Peyer's patch (tissue), 4 donors: ENCODE data around the gene CFAP61. TPM values are rescaled to one million over a fixed set of nuclear protein-coding genes. Genes with fewer than 3 reads are reported as not detected.
"Not testable (repeated sequence)": the region's sequence is repeated elsewhere in the genome, so short reads cannot be mapped to it uniquely, and the experiment has no call there.

Experiments used
- DNase-seq, 3 donors: peaks; one replicate each; pipeline ENCODE4 v3.0.0-alpha.2; 2017 to 2019
- H3K27ac ChIP-seq, 4 donors: fragments of 200-600 bp; sonication (generic); one replicate each; pipeline ENCODE4 v1.5.1; 2016 to 2019
- H3K27me3 ChIP-seq, 2 donors: fragments of 200-600 bp; sonication (generic); one replicate each; pipeline ENCODE4 v1.5.1; 2019
- H3K36me3 ChIP-seq, 3 donors: fragments of 200-600 bp; sonication (generic); one replicate each; pipeline ENCODE4 v1.5.1; 2016 to 2019
- H3K4me1 ChIP-seq, 4 donors: fragments of 200-600 bp; sonication (generic); one replicate each; pipeline ENCODE4 v1.5.1; 2016 to 2019
- H3K4me3 ChIP-seq, 4 donors: fragments of 200-600 bp; sonication (generic); 1 replicate in 3 of 4; 2 replicates in 1 of 4; pipeline ENCODE4 v1.5.1; 2016 to 2019; ENCODE audit warnings: mild to moderate bottlenecking in 1 of 4
- H3K9me3 ChIP-seq, 4 donors: fragments of 200-600 bp; sonication (generic); one replicate each; pipeline ENCODE4 v1.5.1; 2016 to 2019; ENCODE audit warnings: mild to moderate bottlenecking in 1 of 4
- CTCF ChIP-seq, 6 experiments: fragments of 450-650 bp in 4 of 6; fragments of 200-600 bp in 2 of 6; sonication (generic) in 1 of 6; IDR thresholded peaks; one replicate each; pipeline ENCODE4 v1.5.1; 2017 to 2019; ENCODE audit warnings: antibody characterized with exemption in 6 of 6, mild to moderate bottlenecking in 3 of 6, moderate library complexity in 1 of 6
- POLR2A ChIP-seq, 2 donors: fragments of 450-650 bp; IDR thresholded peaks; one replicate each; pipeline ENCODE4 v1.5.1; 2017; ENCODE audit warnings: antibody characterized with exemption in 2 of 2, mild to moderate bottlenecking in 2 of 2, moderate library complexity in 2 of 2
- total RNA-seq, 4 donors: library from RNA; depleted of rRNA; stranded (reverse); fragments of >200 nt; gene quantifications; one replicate each; pipeline ENCODE4 v1.1.0, GENCODE V29; 2016

CFAP61 gene
- total RNA-seq, 4 donors from 2014 or later = not detected

- TF ChIP-seq POLR2A (IDR thresholded peaks at IDR 0.05) = no peak
- TF ChIP-seq CTCF (IDR thresholded peaks at IDR 0.05) = no peak
- H3K4me3 ChIP-seq = no peak overlapping the region
- H3K27me3 ChIP-seq = no peaks in the 10 kb centered on the region
- no peak for DNase-seq
- no peaks in the 10 kb centered on the region for H3K9me3 ChIP-seq
- H3K4me1 ChIP-seq = no peaks in the 10 kb centered on the region
- H3K27ac ChIP-seq = no peak overlapping the region
- H3K36me3 ChIP-seq = no peaks in the 10 kb centered on the region
Observed at GRCh38 chr20:20103486-20103885, 51.2 kb downstream of the CFAP61 start.

DNA sequence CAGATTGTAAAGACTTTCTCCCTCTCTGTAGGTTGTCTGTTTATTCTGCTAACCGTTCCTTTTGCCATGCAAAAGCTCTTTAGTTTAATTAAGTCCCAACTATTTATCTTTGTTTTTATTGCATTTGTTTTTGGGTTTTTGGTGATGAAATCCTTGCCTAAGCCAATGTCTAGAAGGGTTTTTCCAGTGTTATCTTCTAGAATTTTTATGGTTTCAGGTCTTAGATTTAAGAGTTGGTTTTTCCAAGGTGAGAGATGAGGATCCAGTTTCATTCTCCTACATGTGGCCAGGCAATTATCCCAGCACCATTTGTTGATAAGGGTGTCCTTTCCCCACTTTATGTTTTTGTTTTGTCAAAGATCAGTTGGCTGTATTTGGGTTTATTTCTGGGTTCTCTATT is 70.9 kb downstream of the CFAP61 start:
- H3K4me3 ChIP-seq, H3K36me3 ChIP-seq, H3K9me3 ChIP-seq, H3K27ac ChIP-seq, H3K27me3 ChIP-seq, DNase-seq, H3K4me1 ChIP-seq: not testable (repeated sequence)

DNA sequence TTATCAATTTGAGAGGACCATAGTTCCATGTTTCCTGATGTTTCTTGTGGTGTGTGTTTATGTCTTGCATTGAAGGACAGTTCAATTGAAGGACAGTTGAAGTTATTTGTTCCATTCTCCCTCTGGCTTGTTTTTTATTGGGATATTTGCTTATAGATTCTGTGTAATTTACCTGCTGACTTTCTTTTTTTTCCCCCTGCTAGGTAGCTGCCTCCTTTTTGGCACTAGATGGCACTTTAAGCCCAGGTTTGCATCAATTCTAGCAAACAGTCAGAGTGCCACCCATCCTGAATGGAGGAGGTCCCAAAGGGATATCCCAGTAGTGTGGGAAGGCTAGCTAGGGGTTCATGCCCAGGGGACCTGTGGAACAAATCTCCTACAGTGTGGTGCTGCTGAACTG is 78.1 kb downstream of the CFAP61 start:
- Histone ChIP-seq H3K9me3 (peaks cover 0 to 7% (median 0%) of the 10 kb centered on the region in 4 donors), H3K27ac (no peak overlapping the region), H3K4me3 (no peak overlapping the region), H3K27me3 (no peaks in the 10 kb centered on the region), H3K4me1 (no peaks in the 10 kb centered on the region), H3K36me3 (no peaks in the 10 kb centered on the region)
- no peak for DNase-seq
- TF ChIP-seq CTCF (IDR thresholded peaks at IDR 0.05) (peak in 1 of 6 experiments; percentile 18), POLR2A (IDR thresholded peaks at IDR 0.05) (no peak)

DNA sequence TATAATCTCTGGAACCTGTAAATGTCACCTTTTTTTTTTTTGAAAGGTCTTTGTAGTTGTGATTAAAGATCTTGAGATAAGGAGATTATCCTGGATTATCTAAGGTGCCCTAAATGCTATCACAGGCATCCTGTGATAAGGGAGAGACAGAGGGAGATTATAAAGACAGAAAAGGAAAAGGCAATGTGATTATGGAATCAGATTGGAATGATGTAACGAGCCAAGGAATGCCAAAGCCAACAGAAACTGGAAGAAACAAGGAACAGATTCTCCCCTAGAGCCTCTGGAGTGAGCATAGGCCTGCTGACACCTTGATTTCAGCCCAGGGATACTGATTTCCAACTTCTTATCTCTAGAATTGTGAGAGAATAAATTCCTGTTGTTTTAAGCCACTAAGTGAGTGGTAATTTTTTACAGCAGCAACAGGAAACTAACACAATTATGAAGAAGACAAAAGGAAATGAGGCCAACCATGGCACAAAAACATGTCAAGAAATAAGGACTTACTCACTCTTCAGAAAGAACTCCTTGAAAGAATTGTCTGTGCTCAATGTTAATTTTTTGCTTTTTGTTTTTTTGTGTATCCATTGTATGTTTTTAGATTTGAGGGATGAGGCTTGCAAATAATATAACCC is 82.7 kb downstream of the CFAP61 start:
- TF ChIP-seq CTCF (IDR thresholded peaks at IDR 0.05) = no peak
- TF ChIP-seq POLR2A (IDR thresholded peaks at IDR 0.05) = no peak
- Histone ChIP-seq H3K36me3 (no peaks in the 10 kb centered on the region), H3K4me1 (no peaks in the 10 kb centered on the region), H3K27me3 (no peaks in the 10 kb centered on the region), H3K9me3 (peaks cover 0 to 6% (median 0%) of the 10 kb centered on the region in 4 donors), H3K27ac (no peak overlapping the region), H3K4me3 (no peak overlapping the region)
- no peak for DNase-seq

DNA sequence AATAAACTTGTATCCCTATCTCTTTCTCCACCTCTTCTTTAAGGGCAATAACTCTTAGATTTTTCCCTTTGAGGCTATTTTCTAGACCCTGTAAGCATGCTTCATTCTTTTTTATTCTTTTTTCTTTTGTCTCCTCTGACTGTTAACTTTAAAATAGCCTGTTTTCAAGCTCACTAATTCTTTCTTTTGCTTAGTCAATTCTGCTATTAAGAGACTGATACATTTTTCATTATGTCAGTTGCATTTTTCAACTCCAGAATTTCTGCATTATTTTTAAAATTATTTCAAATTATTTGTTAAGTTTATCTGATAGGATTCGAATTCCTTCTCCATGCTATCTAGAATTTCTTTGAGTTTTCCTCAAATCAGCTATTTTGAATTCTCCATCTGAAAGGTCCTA is 84.0 kb downstream of the CFAP61 start:
- no peak for TF ChIP-seq CTCF (IDR thresholded peaks at IDR 0.05)
- TF ChIP-seq POLR2A (IDR thresholded peaks at IDR 0.05) = no peak
- H3K27me3 ChIP-seq = no peaks in the 10 kb centered on the region
- H3K36me3 ChIP-seq = no peaks in the 10 kb centered on the region
- no peak overlapping the region for H3K27ac ChIP-seq
- H3K4me1 ChIP-seq = no peaks in the 10 kb centered on the region
- DNase-seq = no peak
- H3K9me3 ChIP-seq = no peaks in the 10 kb centered on the region
- no peak overlapping the region for H3K4me3 ChIP-seq

DNA sequence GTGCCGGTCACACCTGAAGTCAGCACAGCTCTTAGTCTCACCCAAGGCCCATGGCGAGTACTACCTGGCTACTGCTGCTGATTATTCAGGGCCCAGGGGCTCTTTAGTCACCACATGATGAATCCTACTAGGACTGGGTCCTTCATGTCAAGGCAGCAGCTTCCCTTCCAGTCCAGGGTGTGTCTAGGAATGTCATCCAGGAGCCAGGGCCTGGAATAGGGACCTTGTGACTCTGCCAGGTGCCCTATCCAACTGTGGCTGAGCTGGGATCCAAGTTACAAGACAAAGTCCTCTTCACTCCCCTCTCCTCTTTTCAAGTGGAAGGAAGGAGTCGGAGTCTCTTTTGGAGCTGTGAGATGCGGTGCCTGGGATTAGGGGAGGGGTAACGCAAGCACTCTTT is 85.5 kb downstream of the CFAP61 start:
- H3K4me1 ChIP-seq = no peaks in the 10 kb centered on the region
- DNase-seq = no peak
- no peaks in the 10 kb centered on the region for H3K9me3 ChIP-seq
- H3K27me3 ChIP-seq = no peaks in the 10 kb centered on the region
- TF ChIP-seq CTCF (IDR thresholded peaks at IDR 0.05) (no peak), POLR2A (IDR thresholded peaks at IDR 0.05) (no peak)
- no peak overlapping the region for H3K4me3 ChIP-seq
- no peak overlapping the region for H3K27ac ChIP-seq
- H3K36me3 ChIP-seq = no peaks in the 10 kb centered on the region
